Spleen (tissue), 11 donors: ENCODE data around the gene BANK1. TPM values are rescaled to one million over a fixed set of nuclear protein-coding genes. Genes with fewer than 3 reads are reported as not detected.

Experiments used
- DNase-seq: peaks from one replicate; pipeline ENCODE4 v3.0.0-alpha.2; 2020
- H3K27ac ChIP-seq, 8 donors: fragments of 200-600 bp; sonication (generic) in 7 of 8; 1 replicate in 4 of 8; 2 replicates in 4 of 8; pipeline versions ENCODE4 v1.5.0 to v1.8.0; 2016 to 2021; ENCODE audit warnings: inconsistent platforms in 4 of 8, mild to moderate bottlenecking in 4 of 8, moderate library complexity in 1 of 8
- H3K27me3 ChIP-seq, 7 donors: fragments of 200-600 bp; sonication (generic) in 6 of 7; replicated peaks in 1 of 7; 1 replicate in 4 of 7; 2 replicates in 3 of 7; pipeline versions ENCODE4 v1.5.0 to v1.8.0; 2016 to 2021; ENCODE audit warnings: inconsistent platforms in 3 of 7, mild to moderate bottlenecking in 1 of 7
- H3K36me3 ChIP-seq, 6 donors: fragments of 200-600 bp; sonication (generic) in 5 of 6; 1 replicate in 4 of 6; 2 replicates in 2 of 6; pipeline versions ENCODE4 v1.5.0 to v1.8.0; 2016 to 2021; ENCODE audit warnings: inconsistent platforms in 2 of 6
- H3K4me1 ChIP-seq, 6 donors: fragments of 200-600 bp; sonication (generic) in 5 of 6; 1 replicate in 3 of 6; 2 replicates in 3 of 6; pipeline versions ENCODE4 v1.5.0 to v1.8.0; 2016 to 2021; ENCODE audit warnings: inconsistent platforms in 3 of 6
- H3K4me3 ChIP-seq, 8 donors: fragments of 200-600 bp; sonication (generic) in 7 of 8; 1 replicate in 4 of 8; 2 replicates in 4 of 8; pipeline versions ENCODE4 v1.5.0 to v1.8.0; 2016 to 2021; ENCODE audit warnings: inconsistent platforms in 4 of 8, mild to moderate bottlenecking in 4 of 8, moderate library complexity in 2 of 8
- H3K9me3 ChIP-seq, 8 donors: fragments of 200-600 bp; sonication (generic) in 7 of 8; 1 replicate in 4 of 8; 2 replicates in 4 of 8; pipeline versions ENCODE4 v1.5.0 to v1.8.0; 2016 to 2021; ENCODE audit warnings: inconsistent platforms in 4 of 8
- CTCF ChIP-seq, 11 experiments: fragments of 200-600 bp in 7 of 11; fragments of 450-650 bp in 4 of 11; sonication (generic) in 4 of 11; IDR thresholded peaks in 8 of 11; conservative IDR thresholded peaks in 3 of 11; 1 replicate in 7 of 11; 2 replicates in 4 of 11; pipeline versions ENCODE4 v1.4.0 to v1.8.0; 2016 to 2021; ENCODE audit warnings: antibody characterized with exemption in 11 of 11, inconsistent platforms in 4 of 11, mild to moderate bottlenecking in 1 of 11
- POLR2A ChIP-seq, 3 donors: fragments of 450-650 bp; IDR thresholded peaks; one replicate each; pipeline ENCODE4 v1.5.1; 2017; ENCODE audit warnings: antibody characterized with exemption in 3 of 3, mild to moderate bottlenecking in 1 of 3
- POLR2AphosphoS5 ChIP-seq, 3 donors: sonication (generic); formaldehyde crosslinking; IDR thresholded peaks; one replicate each; pipeline ENCODE4 v1.5.1; 2017; ENCODE audit warnings: antibody characterized with exemption in 3 of 3
- WGBS, 5 donors: extraction: QIAGEN DNeasy Blood & Tissue Kit in 3 of 5; methylation state at CpG; one replicate each; pipeline versions ENCODE4 v1.1.5 to v1.1.7; 2013 to 2018; 5-methylcytosine and 5-hydroxymethylcytosine counted together
- intact Hi-C: fragments of 100-400 bp; cut with DNase I; formaldehyde crosslinking; loops from one replicate; pipeline ENCODE4 v1.15.0; 2023; ENCODE audit warnings: low total_unique reads
- polyA plus RNA-seq, 3 donors: library from polyadenylated mRNA; stranded (reverse); fragments of 200-250 nt; gene quantifications; one replicate each; pipeline ENCODE4 v1.2.1, GENCODE V29; 2013
- total RNA-seq, 7 donors: library from RNA; depleted of rRNA in 3 of 7; stranded (reverse); fragments of >200 nt in 3 of 7; fragmentation: NEBNext Ultra II Directional in 4 of 7; extraction: Animal tissue kit (Norgen Biotek cat#: 25700) in 4 of 7; gene quantifications; one replicate each; pipeline versions ENCODE4 v1.1.0 to v1.2.1, GENCODE V29; 2016 to 2021
- donor health status: healthy with polysubstance abuse.
- donor health status: DM: no; HTN: no; CAD: no; lungs with moderate emphysema.
- donor health status: DM: no; HTN: no; CAD: no.
- donor health status: Bipolar disorder and iron deficiency.
- donor health status: healthy.
- donor health status: DM: no; HTN: no; CAD: no.
- donor health status: DM: yes; HTN: yes; CAD: no.

Gene BANK1
- total and polyA plus RNA-seq, 10 donors = 105 to 208 (median 139) TPM

DNA sequence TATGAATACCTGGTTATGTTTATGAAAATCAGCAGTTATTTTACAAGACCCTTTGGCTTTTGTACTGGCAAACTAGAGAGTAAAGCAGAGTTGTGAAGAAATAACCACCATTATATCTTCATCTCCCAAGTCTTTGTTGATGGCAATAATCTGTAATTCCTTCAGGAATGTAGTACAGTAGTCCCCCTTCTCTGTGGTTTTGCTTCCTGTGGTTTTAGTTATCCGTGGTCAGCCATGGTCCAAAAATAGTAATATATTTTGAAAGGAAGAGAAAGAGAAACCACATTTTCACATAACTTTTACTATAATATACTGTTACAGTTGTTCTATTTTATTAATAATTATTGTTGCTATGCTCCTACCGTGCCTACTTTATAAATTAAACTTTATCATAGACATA, 27.8 kb downstream of the BANK1 start:
- 9 to 25% (median 15%) methylated on average over 2 of the region's 2 CpGs for WGBS, 5 donors
- intact Hi-C loops = no loop called here
- Histone ChIP-seq H3K27ac (peak overlapping the region in 5 of 8 donors; percentile 28 to 85 (median 32)), H3K4me3 (peak overlapping the region in 1 of 8 donors; percentile 33), H3K4me1 (peaks cover 0 to 38% (median 0%) of the 10 kb centered on the region in 6 donors), H3K36me3 (peaks cover 0 to 13% (median 0%) of the 10 kb centered on the region in 6 donors), H3K27me3 (no peaks in the 10 kb centered on the region), H3K9me3 (peaks cover 0 to 7% (median 0%) of the 10 kb centered on the region in 8 donors)
- no peak for TF ChIP-seq POLR2AphosphoS5 (IDR thresholded peaks at IDR 0.05)
- no peak for TF ChIP-seq POLR2A (IDR thresholded peaks at IDR 0.05)
- TF ChIP-seq CTCF (IDR thresholded peaks at IDR 0.05 in 8 of 11, conservative IDR thresholded peaks at IDR 0.05 in 3 of 11) = no peak
- no peak for DNase-seq

DNA sequence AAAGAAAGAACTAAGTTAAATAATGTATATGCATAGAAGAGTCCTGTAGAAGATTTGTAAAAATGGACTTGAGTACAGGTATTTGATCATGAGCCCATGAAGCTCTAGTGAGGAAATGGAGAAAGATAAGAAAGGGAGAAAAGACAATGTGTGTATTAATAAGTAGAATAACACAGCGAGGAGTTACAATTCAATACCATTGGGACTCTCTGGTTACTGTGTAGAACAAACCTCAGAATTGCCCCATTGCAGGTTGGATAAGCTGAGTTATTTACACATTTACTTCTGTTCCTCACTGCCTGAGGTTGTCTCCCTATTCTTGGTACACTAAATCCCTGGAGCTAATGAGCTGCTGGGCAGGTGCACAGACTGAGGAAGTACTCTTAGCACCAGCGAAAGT, 33.3 kb downstream of the BANK1 start:
- Histone ChIP-seq H3K4me3 (peak overlapping the region in 1 of 8 donors; percentile 22), H3K27ac (peak overlapping the region in 2 of 8 donors; percentile 6 to 51), H3K9me3 (peaks cover 0 to 7% (median 0%) of the 10 kb centered on the region in 8 donors), H3K27me3 (no peaks in the 10 kb centered on the region), H3K4me1 (peaks cover 0 to 41% (median 2%) of the 10 kb centered on the region in 6 donors), H3K36me3 (peaks cover 0 to 13% (median 0%) of the 10 kb centered on the region in 6 donors)
- 55 to 73% (median 60%) methylated on average over 2 of the region's 2 CpGs for WGBS, 5 donors
- TF ChIP-seq POLR2AphosphoS5 (IDR thresholded peaks at IDR 0.05) = peak in 1 of 3 donors; percentile 6
- TF ChIP-seq CTCF (IDR thresholded peaks at IDR 0.05 in 8 of 11, conservative IDR thresholded peaks at IDR 0.05 in 3 of 11) = no peak
- intact Hi-C loops = no loop called here
- no peak for DNase-seq

GRCh38 chr4:101824500-101824899, 34.0 kb downstream of the BANK1 start:
- no peaks in the 10 kb centered on the region for H3K27me3 ChIP-seq
- no peak for DNase-seq
- peaks cover 0 to 34% (median 2%) of the 10 kb centered on the region in 6 donors for H3K4me1 ChIP-seq
- peak overlapping the region in 1 of 8 donors; percentile 51 for H3K27ac ChIP-seq
- peaks cover 0 to 13% (median 0%) of the 10 kb centered on the region in 6 donors for H3K36me3 ChIP-seq
- H3K4me3 ChIP-seq = no peak overlapping the region
- intact Hi-C loops = no loop called here
- TF ChIP-seq POLR2AphosphoS5 (IDR thresholded peaks at IDR 0.05) = no peak
- no peak for TF ChIP-seq CTCF (IDR thresholded peaks at IDR 0.05 in 8 of 11, conservative IDR thresholded peaks at IDR 0.05 in 3 of 11)
- TF ChIP-seq POLR2A (IDR thresholded peaks at IDR 0.05) = no peak
- H3K9me3 ChIP-seq = peaks cover 0 to 7% (median 0%) of the 10 kb centered on the region in 8 donors

DNA sequence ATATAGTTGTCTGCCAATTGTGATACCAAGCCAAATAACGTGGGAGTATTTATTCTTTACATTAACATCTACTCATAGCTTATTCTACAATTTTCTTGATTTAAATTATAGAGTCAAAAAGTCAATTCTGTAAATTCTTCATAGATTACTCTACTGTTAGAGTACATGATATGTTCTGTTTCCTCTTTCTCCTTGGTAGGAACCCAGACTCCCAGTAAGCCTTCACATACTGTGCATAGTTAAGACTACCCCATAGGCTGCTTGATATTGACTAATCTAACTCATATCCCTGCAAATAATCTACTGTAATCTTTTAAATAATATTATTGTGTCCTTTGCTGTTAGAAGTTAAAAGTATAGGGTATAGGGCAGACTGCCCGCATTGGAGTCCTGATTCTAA, 35.4 kb downstream of the BANK1 start:
- TF ChIP-seq CTCF (IDR thresholded peaks at IDR 0.05 in 8 of 11, conservative IDR thresholded peaks at IDR 0.05 in 3 of 11) (no peak), POLR2A (IDR thresholded peaks at IDR 0.05) (no peak), POLR2AphosphoS5 (IDR thresholded peaks at IDR 0.05) (no peak)

More for the DNA sequence above, 35.4 kb downstream of the BANK1 start:
- Histone ChIP-seq H3K4me3 (no peak overlapping the region), H3K27me3 (no peaks in the 10 kb centered on the region), H3K36me3 (peaks cover 0 to 9% (median 0%) of the 10 kb centered on the region in 6 donors), H3K9me3 (peaks cover 0 to 2% (median 0%) of the 10 kb centered on the region in 8 donors), H3K4me1 (peaks cover 0 to 32% (median 2%) of the 10 kb centered on the region in 6 donors), H3K27ac (no peak overlapping the region)
- intact Hi-C loops = no loop called here
- WGBS, 5 donors = 85 to 98% (median 92%) methylated on average over 2 of the region's 2 CpGs
- DNase-seq = no peak
